Keratinocyte (primary cell): ENCODE data around the gene PIP4K2A. TPM values are rescaled to one million over a fixed set of nuclear protein-coding genes. Genes with fewer than 3 reads are reported as not detected.
"Not testable (repeated sequence)": the region's sequence is repeated elsewhere in the genome, so short reads cannot be mapped to it uniquely, and the experiment has no call there.

ENCODE experiments used
- DNase-seq: peaks from one replicate; pipeline ENCODE4 v3.0.0-alpha.2; 2011; ENCODE audit warnings: low read depth, missing footprints, low spot score
- FAIRE-seq: peaks from 2 replicates; lab custom pipeline; 2011; peaks lifted over from hg19 to GRCh38; lab: Jason Lieb, UNC
- H2AFZ ChIP-seq: 2 replicates; pipeline ENCODE4 v1.6.0; 2012; ENCODE audit warnings: low read length, control low read depth, inconsistent platforms; ENCODE audit not compliant: control insufficient read depth
- H3K27ac ChIP-seq: 2 replicates; pipeline ENCODE4 v1.5.1; 2011; ENCODE audit warnings: low read length; ENCODE audit not compliant: control insufficient read depth, insufficient read depth
- H3K27me3 ChIP-seq: 3 replicates; pipeline ENCODE4 v1.6.0; 2011; ENCODE audit warnings: low read length; ENCODE audit not compliant: control insufficient read depth, insufficient read depth; ENCODE audit errors: extremely low read depth
- H3K36me3 ChIP-seq, 2 experiments: 2 replicates in 1 of 2; 3 replicates in 1 of 2; pipeline ENCODE4 v1.5.1; 2011; ENCODE audit warnings: low read length in 2 of 2, mild to moderate bottlenecking in 1 of 2; ENCODE audit not compliant: control insufficient read depth in 2 of 2, insufficient read depth in 2 of 2; ENCODE audit errors: extremely low read depth in 1 of 2
- H3K4me1 ChIP-seq: 3 replicates; pipeline ENCODE4 v1.5.1; 2011; ENCODE audit warnings: low read length; ENCODE audit not compliant: control insufficient read depth, insufficient read depth; ENCODE audit errors: extremely low read depth
- H3K4me2 ChIP-seq: 3 replicates; pipeline ENCODE4 v1.6.0; 2011; ENCODE audit warnings: low read depth, low read length; ENCODE audit not compliant: control insufficient read depth, insufficient read depth; ENCODE audit errors: extremely low read depth
- H3K4me3 ChIP-seq, 3 experiments: fragments of 200-600 bp in 1 of 3; sonication (generic) in 1 of 3; 2 replicates in 2 of 3; 3 replicates in 1 of 3; pipeline ENCODE4 v1.5.1; 2011 to 2016; ENCODE audit warnings: low read length in 3 of 3, mild to moderate bottlenecking in 3 of 3, control low read depth in 2 of 3, inconsistent platforms in 1 of 3, low read depth in 1 of 3, mixed read lengths in 1 of 3, mixed run types in 1 of 3, moderate library complexity in 1 of 3; ENCODE audit not compliant: control insufficient read depth in 2 of 3, insufficient read depth in 2 of 3; ENCODE audit errors: extremely low read depth in 1 of 3
- H3K79me2 ChIP-seq: 2 replicates; pipeline ENCODE4 v1.6.0; 2012; ENCODE audit warnings: low read length; ENCODE audit not compliant: control insufficient read depth, insufficient read depth
- H3K9ac ChIP-seq: 3 replicates; pipeline ENCODE4 v1.6.0; 2011; ENCODE audit warnings: low read length; ENCODE audit not compliant: control insufficient read depth, insufficient read depth; ENCODE audit errors: extremely low read depth
- H3K9me1 ChIP-seq: 3 replicates; pipeline ENCODE4 v1.6.0; 2011; ENCODE audit warnings: low read length; ENCODE audit not compliant: control insufficient read depth, insufficient read depth; ENCODE audit errors: extremely low read depth
- H3K9me3 ChIP-seq: 2 replicates; pipeline ENCODE4 v1.5.1; 2012; ENCODE audit warnings: low read depth, low read length; ENCODE audit not compliant: control insufficient read depth
- H4K20me1 ChIP-seq: 3 replicates; pipeline ENCODE4 v1.6.0; 2011; ENCODE audit warnings: low read length; ENCODE audit not compliant: control insufficient read depth, insufficient read depth; ENCODE audit errors: extremely low read depth
- EZH2 ChIP-seq: IDR thresholded peaks from one replicate; pipeline ENCODE4 v1.6.1; 2012; ENCODE audit warnings: inconsistent platforms, mild to moderate bottlenecking, low read length, moderate library complexity
- dilution Hi-C: fragments of 300-500 bp; cut with MboI; formaldehyde crosslinking; loops from one replicate; pipeline ENCODE4 v1.7.0; 2020; ENCODE audit warnings: low sequenced_read_pairs; ENCODE audit not compliant: extremely low pct_ligation_motif_present
- polyA plus RNA-seq, 5 experiments: library from polyadenylated mRNA; depleted of rRNA in 3 of 5; stranded (reverse) in 3 of 5; stranded (forward) in 1 of 5; unstranded in 1 of 5; fragments of >200 nt; gene quantifications; 1 replicate in 1 of 5; 2 replicates in 3 of 5; 3 replicates in 1 of 5; pipeline versions ENCODE4 v1.2.1 to v1.2.3, GENCODE V29; 2011 to 2012; ENCODE audit warnings: missing spikeins in 2 of 5, low read depth in 1 of 5, low replicate concordance in 1 of 5
- TF ChIP-seq, protein P1 (sequence below), 3 experiments: IDR thresholded peaks in 1 of 3; conservative IDR thresholded peaks in 1 of 3; optimal IDR thresholded peaks in 1 of 3; 2 replicates in 2 of 3; 3 replicates in 1 of 3; pipeline versions ENCODE3 to v1.5.1; 2011; ENCODE audit warnings: low read length in 3 of 3, mild to moderate bottlenecking in 3 of 3, moderate library complexity in 2 of 3, control low read depth in 1 of 3, inconsistent platforms in 1 of 3; ENCODE audit not compliant: insufficient read depth in 2 of 3; ENCODE audit errors: extremely low read depth in 1 of 3

Gene PIP4K2A
- polyA plus RNA-seq, 1 donor (not counting 4 experiments of a cell fraction or from before 2014, with no cell fraction given), result 15.5 TPM

DNA sequence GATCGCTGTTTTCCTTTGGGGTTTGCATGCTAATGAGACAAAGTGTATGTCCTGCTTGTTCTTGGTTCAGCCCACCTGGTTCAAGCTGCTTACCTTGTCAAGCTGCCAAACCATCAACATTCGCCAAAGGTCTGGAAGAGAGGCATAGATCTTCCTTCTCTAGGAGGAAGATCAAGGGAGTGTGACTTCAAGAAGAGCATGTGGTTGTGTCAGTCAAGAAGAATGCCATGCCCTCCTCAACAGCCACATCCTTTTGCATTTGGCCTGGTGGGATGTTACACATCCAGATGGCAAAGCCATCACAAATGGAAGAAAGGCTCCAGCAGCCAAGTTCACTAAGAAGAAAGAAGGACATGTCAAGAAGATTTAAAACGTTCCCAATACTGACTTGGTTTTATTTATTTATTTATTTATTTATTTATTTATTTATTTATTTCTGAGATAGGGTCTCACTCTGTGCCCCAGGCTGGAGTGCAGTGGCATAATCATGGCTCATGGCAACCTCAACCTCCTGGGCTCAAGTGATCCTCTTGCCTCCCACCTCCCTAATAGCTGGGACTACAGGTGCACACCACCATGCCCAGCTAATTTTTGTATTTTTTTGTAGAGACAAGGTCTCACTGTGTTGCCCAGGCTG, 5.1 kb upstream of the PIP4K2A start:
- Histone ChIP-seq H3K9ac (no peak overlapping the region), H3K27ac (no peak overlapping the region), H3K4me3 (no peak overlapping the region), H3K4me2 (no peak overlapping the region), H3K9me3 (no peaks in the 10 kb centered on the region), H3K9me1 (no peaks in the 10 kb centered on the region), H3K36me3 (no peaks in the 10 kb centered on the region), H3K27me3 (no peaks in the 10 kb centered on the region), H2AFZ (no peak overlapping the region), H3K79me2 (no peaks in the 10 kb centered on the region), H3K4me1 (no peaks in the 10 kb centered on the region), H4K20me1 (no peaks in the 10 kb centered on the region)
- no peak for FAIRE-seq
- no peak for DNase-seq
- TF ChIP-seq, protein P1, sequence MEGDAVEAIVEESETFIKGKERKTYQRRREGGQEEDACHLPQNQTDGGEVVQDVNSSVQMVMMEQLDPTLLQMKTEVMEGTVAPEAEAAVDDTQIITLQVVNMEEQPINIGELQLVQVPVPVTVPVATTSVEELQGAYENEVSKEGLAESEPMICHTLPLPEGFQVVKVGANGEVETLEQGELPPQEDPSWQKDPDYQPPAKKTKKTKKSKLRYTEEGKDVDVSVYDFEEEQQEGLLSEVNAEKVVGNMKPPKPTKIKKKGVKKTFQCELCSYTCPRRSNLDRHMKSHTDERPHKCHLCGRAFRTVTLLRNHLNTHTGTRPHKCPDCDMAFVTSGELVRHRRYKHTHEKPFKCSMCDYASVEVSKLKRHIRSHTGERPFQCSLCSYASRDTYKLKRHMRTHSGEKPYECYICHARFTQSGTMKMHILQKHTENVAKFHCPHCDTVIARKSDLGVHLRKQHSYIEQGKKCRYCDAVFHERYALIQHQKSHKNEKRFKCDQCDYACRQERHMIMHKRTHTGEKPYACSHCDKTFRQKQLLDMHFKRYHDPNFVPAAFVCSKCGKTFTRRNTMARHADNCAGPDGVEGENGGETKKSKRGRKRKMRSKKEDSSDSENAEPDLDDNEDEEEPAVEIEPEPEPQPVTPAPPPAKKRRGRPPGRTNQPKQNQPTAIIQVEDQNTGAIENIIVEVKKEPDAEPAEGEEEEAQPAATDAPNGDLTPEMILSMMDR (optimal IDR thresholded peaks at IDR 0.05 in 1 of 3, IDR thresholded peaks at IDR 0.05 in 1 of 3, conservative IDR thresholded peaks at IDR 0.05 in 1 of 3; ENCODE audit: extremely low read depth in 1 of 3, insufficient read depth in 2 of 3, low read length in 3 of 3), result no peak
- TF ChIP-seq EZH2, result no peak
- dilution Hi-C loops, result no loop called here

DNA sequence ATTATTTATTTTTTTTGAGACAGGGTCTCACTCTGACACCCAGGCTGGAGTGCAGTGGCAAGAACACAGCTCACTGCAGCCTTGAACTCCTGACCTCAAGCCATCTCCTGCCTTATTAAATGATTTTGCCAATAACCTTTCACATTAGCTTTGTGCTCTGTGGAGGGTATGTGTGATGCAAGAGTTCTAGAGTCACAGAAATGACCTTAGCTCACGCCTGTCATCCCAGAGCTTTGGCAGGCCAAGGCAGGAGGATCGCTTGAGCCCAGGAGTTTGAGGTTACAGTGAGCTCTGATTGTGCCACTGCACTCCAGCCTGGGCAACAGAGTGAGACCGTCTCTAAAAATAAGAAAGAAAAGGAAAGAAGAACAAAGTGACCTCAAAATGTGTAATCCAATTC, 4.3 kb upstream of the PIP4K2A start:
- H4K20me1 ChIP-seq, dilution Hi-C loops: not testable (repeated sequence)

DNA sequence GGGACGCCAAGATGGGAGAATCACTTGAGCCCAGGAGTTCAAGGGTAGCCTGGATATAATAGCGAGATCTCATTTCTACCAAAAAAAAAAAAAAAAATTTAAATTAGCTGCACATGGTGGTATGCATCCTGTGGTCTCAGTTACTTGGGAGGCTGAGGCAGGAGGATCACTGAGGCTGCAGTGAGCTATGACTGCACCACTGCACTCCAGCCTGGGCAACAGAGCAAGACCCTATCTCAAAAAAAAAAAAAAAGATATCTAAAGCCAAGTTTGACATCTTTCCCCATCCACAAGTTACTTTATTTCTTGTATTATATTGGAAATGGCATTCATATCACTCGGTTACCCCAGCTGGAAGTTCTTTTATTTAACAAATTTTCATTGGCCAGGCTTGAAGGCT, 3.4 kb upstream of the PIP4K2A start:
- no peak for FAIRE-seq
- no peak overlapping the region for H3K27ac ChIP-seq
- H3K4me2 ChIP-seq, result no peak overlapping the region
- peaks cover 8% of the 10 kb centered on the region for H3K79me2 ChIP-seq
- no peak overlapping the region for H3K4me3 ChIP-seq
- peaks cover 3% of the 10 kb centered on the region for H3K4me1 ChIP-seq
- H3K9me3 ChIP-seq, result no peaks in the 10 kb centered on the region
- no peaks in the 10 kb centered on the region for H3K9me1 ChIP-seq
- no peak for DNase-seq
- dilution Hi-C loops, result no loop called here
- H4K20me1 ChIP-seq, result peaks cover 2% of the 10 kb centered on the region
- TF ChIP-seq, protein P1 (optimal IDR thresholded peaks at IDR 0.05 in 1 of 3, IDR thresholded peaks at IDR 0.05 in 1 of 3, conservative IDR thresholded peaks at IDR 0.05 in 1 of 3; ENCODE audit: extremely low read depth in 1 of 3, insufficient read depth in 2 of 3, low read length in 3 of 3), result no peak
- TF ChIP-seq EZH2, result no peak
- no peak overlapping the region for H3K9ac ChIP-seq
- H2AFZ ChIP-seq, result no peak overlapping the region
- H3K36me3 ChIP-seq, result no peaks in the 10 kb centered on the region
- no peaks in the 10 kb centered on the region for H3K27me3 ChIP-seq

More for the DNA sequence above, 4.3 kb upstream of the PIP4K2A start:
- not testable (repeated sequence) for H3K36me3 ChIP-seq, H3K79me2 ChIP-seq, H3K9me1 ChIP-seq, H3K4me3 ChIP-seq, DNase-seq, FAIRE-seq, H3K4me1 ChIP-seq, H3K9me3 ChIP-seq, H2AFZ ChIP-seq, H3K27ac ChIP-seq, H3K27me3 ChIP-seq, H3K9ac ChIP-seq, H3K4me2 ChIP-seq
